ENCODE results near the gene SOWAHB. TPM values are rescaled to one million over a fixed set of nuclear protein-coding genes. Genes with fewer than 3 reads are reported as not detected.

The SOWAHB gene
- total and polyA plus RNA-seq, 2 donors (not counting 1 experiment from before 2014, with no cell fraction given) = not detected

GRCh38 chr4:76867880-76868655, 29.9 kb downstream of the SOWAHB start:
- peaks cover 11% of the 10 kb centered on the region for H3K27me3 Mint-ChIP-seq
- POLR2A ChIA-PET = no interaction called here
- no peak overlapping the region for H3K9ac ChIP-seq (ENCODE audit: low read length)
- no peak for TF ChIP-seq EZH2 (IDR thresholded peaks at IDR 0.05; ENCODE audit: borderline replicate concordance, insufficient read depth, low read depth, low read length, poor library complexity, severe bottlenecking)
- TF ChIP-seq, protein P1, sequence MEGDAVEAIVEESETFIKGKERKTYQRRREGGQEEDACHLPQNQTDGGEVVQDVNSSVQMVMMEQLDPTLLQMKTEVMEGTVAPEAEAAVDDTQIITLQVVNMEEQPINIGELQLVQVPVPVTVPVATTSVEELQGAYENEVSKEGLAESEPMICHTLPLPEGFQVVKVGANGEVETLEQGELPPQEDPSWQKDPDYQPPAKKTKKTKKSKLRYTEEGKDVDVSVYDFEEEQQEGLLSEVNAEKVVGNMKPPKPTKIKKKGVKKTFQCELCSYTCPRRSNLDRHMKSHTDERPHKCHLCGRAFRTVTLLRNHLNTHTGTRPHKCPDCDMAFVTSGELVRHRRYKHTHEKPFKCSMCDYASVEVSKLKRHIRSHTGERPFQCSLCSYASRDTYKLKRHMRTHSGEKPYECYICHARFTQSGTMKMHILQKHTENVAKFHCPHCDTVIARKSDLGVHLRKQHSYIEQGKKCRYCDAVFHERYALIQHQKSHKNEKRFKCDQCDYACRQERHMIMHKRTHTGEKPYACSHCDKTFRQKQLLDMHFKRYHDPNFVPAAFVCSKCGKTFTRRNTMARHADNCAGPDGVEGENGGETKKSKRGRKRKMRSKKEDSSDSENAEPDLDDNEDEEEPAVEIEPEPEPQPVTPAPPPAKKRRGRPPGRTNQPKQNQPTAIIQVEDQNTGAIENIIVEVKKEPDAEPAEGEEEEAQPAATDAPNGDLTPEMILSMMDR (IDR thresholded peaks at IDR 0.05) = no peak
- H3K4me1 Mint-ChIP-seq = no peaks in the 10 kb centered on the region
- peaks cover 0 to 8% (median 0%) of the 10 kb centered on the region in 3 donors for H3K9me3 ChIP-seq (ENCODE audit: control extremely low read depth in 1 of 3, control insufficient read depth in 2 of 3, insufficient read depth in 1 of 3, low read length in 2 of 3)
- no peak overlapping the region for H3K4me2 ChIP-seq (replicated peaks; ENCODE audit: low read depth, low read length, poor library complexity, severe bottlenecking)
- no peaks in the 10 kb centered on the region for H3K79me2 ChIP-seq (ENCODE audit: control insufficient read depth, insufficient read depth, low read length)
- H3K4me3 ChIP-seq (ENCODE audit: control extremely low read depth in 1 of 5, extremely low read depth in 1 of 5, insufficient read depth in 1 of 5, low read depth in 2 of 5, low read length in 4 of 5) = no peak overlapping the region
- peaks cover 0 to 4% (median 0%) of the 10 kb centered on the region in 4 experiments for H3K27me3 ChIP-seq (replicated peaks in 1 of 4; ENCODE audit: control extremely low read depth in 1 of 4, control insufficient read depth in 3 of 4, insufficient read depth in 4 of 4, low read length in 3 of 4)
- H3K27ac ChIP-seq (ENCODE audit: low read length in 2 of 2) = no peak overlapping the region
- no peak overlapping the region for H3K27ac Mint-ChIP-seq
- H3K4me3 Mint-ChIP-seq = no peak overlapping the region
- no peaks in the 10 kb centered on the region for H4K20me1 ChIP-seq (ENCODE audit: control insufficient read depth, insufficient read depth, low read length, poor library complexity, severe bottlenecking)
- H3K4me1 ChIP-seq (ENCODE audit: control insufficient read depth in 2 of 2, insufficient read depth in 2 of 2, low read length in 2 of 2) = no peaks in the 10 kb centered on the region
- no peak overlapping the region for H2AFZ ChIP-seq (ENCODE audit: insufficient read depth, low read depth, low read length, poor library complexity, severe bottlenecking)
- DNase-seq = no peak
- no peaks in the 10 kb centered on the region for H3K9me3 Mint-ChIP-seq (ENCODE audit: insufficient read depth)
- 92% methylated on average over 13 of the region's 16 CpGs for WGBS (ENCODE audit: insufficient coverage)
- intact Hi-C loops (cut with micrococcal nuclease) = no loop called here
- no peaks in the 10 kb centered on the region for H3K36me3 ChIP-seq (replicated peaks in 1 of 2; ENCODE audit: control extremely low read depth in 1 of 2, control insufficient read depth in 1 of 2, extremely low read depth in 1 of 2, insufficient read depth in 2 of 2, low read length in 1 of 2)
- CTCF ChIA-PET = no interaction called here
- ATAC-seq (ENCODE audit: low read depth) = no peak

GRCh38 chr4:76867377-76867776, 30.6 kb downstream of the SOWAHB start:
- peaks cover 14% of the 10 kb centered on the region for H3K27me3 Mint-ChIP-seq
- intact Hi-C loops (cut with micrococcal nuclease) = no loop called here
- no peaks in the 10 kb centered on the region for H3K9me3 Mint-ChIP-seq (ENCODE audit: insufficient read depth)
- Histone ChIP-seq H3K9ac (ENCODE audit: low read length) (no peak overlapping the region), H3K36me3 (replicated peaks in 1 of 2; ENCODE audit: control extremely low read depth in 1 of 2, control insufficient read depth in 1 of 2, extremely low read depth in 1 of 2, insufficient read depth in 2 of 2, low read length in 1 of 2) (no peaks in the 10 kb centered on the region), H3K4me2 (replicated peaks; ENCODE audit: low read depth, low read length, poor library complexity, severe bottlenecking) (no peak overlapping the region), H3K4me3 (ENCODE audit: control extremely low read depth in 1 of 5, extremely low read depth in 1 of 5, insufficient read depth in 1 of 5, low read depth in 2 of 5, low read length in 4 of 5) (no peak overlapping the region), H3K27ac (ENCODE audit: low read length in 2 of 2) (no peak overlapping the region), H3K79me2 (ENCODE audit: control insufficient read depth, insufficient read depth, low read length) (no peaks in the 10 kb centered on the region), H3K9me3 (ENCODE audit: control extremely low read depth in 1 of 3, control insufficient read depth in 2 of 3, insufficient read depth in 1 of 3, low read length in 2 of 3) (peaks cover 0 to 8% (median 0%) of the 10 kb centered on the region in 3 donors), H3K27me3 (replicated peaks in 1 of 4; ENCODE audit: control extremely low read depth in 1 of 4, control insufficient read depth in 3 of 4, insufficient read depth in 4 of 4, low read length in 3 of 4) (peaks cover 0 to 4% (median 0%) of the 10 kb centered on the region in 4 experiments), H3K4me1 (ENCODE audit: control insufficient read depth in 2 of 2, insufficient read depth in 2 of 2, low read length in 2 of 2) (no peaks in the 10 kb centered on the region), H4K20me1 (ENCODE audit: control insufficient read depth, insufficient read depth, low read length, poor library complexity, severe bottlenecking) (no peaks in the 10 kb centered on the region), H2AFZ (ENCODE audit: insufficient read depth, low read depth, low read length, poor library complexity, severe bottlenecking) (no peak overlapping the region)
- no peak overlapping the region for H3K27ac Mint-ChIP-seq
- TF ChIP-seq EZH2 (IDR thresholded peaks at IDR 0.05; ENCODE audit: borderline replicate concordance, insufficient read depth, low read depth, low read length, poor library complexity, severe bottlenecking) = no peak
- TF ChIP-seq, protein P1 (IDR thresholded peaks at IDR 0.05) = no peak
- ATAC-seq (ENCODE audit: low read depth) (no peak), DNase-seq (no peak)
- H3K4me1 Mint-ChIP-seq = no peaks in the 10 kb centered on the region
- 100% methylated on average over 4 of the region's 7 CpGs for WGBS (ENCODE audit: insufficient coverage)
- no peak overlapping the region for H3K4me3 Mint-ChIP-seq
- ChIA-PET POLR2A (no interaction called here), CTCF (no interaction called here)

Measured in B cell (primary cell).